ENCODE measurements around the gene ERGIC3. TPM values are rescaled to one million over a fixed set of nuclear protein-coding genes. Genes with fewer than 3 reads are reported as not detected.

The ERGIC3 gene
- total RNA-seq, 1 donor from 2014 or later = 233 TPM

DNA sequence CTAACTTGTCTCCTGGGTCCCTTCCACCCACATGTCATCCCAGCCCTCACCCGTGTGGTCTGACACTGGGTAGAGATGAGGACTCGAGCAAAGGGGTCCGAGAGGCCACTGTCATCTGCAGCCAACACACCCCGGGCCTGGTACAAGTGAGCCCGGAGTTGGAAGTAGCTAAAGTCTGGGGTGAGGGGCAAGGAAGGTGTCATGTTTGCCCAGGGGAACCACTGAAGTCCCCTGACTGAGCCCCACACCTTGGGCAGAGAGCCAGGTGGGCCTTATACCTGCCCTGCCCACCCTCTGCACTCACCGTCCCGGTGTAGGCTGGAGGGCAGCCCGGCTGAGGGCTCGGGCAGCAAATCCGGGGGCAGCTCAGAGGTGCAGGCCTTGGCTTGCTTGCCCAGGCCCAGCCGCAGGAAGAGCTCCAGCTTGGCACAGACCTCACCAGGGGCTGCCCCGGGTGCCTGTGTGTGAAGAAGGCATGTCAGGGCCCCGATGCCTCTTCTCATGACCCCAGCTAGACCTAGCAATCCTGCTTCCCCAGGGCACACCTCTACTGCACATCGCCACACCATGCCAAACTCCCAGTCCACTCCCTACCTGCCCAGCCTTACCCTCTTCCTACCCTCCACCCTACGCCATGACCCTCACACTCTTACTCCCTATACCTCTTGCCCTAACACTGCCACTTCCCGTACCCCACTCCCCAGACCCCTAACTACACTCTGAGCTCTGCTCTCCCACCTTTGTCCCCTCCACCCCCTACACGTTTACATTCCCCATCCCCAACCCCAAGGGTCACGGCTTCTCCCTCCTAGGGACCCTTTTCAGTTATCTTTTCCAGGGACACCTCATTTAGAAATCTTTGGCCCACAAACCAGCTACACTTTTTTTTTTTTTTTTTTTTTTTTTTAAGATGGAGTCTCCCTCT, 42.0 kb downstream of the ERGIC3 start:
- H3K9me3 Mint-ChIP-seq (ENCODE audit: unreplicated experiment) = peaks cover 3% of the 10 kb centered on the region
- no peak for DNase-seq
- peaks cover 5% of the 10 kb centered on the region for H3K27me3 Mint-ChIP-seq (ENCODE audit: unreplicated experiment)
- H3K4me3 Mint-ChIP-seq (ENCODE audit: unreplicated experiment) = no peak overlapping the region
- no peak overlapping the region for H3K27ac Mint-ChIP-seq (ENCODE audit: unreplicated experiment)
- TF ChIP-seq, protein P1, sequence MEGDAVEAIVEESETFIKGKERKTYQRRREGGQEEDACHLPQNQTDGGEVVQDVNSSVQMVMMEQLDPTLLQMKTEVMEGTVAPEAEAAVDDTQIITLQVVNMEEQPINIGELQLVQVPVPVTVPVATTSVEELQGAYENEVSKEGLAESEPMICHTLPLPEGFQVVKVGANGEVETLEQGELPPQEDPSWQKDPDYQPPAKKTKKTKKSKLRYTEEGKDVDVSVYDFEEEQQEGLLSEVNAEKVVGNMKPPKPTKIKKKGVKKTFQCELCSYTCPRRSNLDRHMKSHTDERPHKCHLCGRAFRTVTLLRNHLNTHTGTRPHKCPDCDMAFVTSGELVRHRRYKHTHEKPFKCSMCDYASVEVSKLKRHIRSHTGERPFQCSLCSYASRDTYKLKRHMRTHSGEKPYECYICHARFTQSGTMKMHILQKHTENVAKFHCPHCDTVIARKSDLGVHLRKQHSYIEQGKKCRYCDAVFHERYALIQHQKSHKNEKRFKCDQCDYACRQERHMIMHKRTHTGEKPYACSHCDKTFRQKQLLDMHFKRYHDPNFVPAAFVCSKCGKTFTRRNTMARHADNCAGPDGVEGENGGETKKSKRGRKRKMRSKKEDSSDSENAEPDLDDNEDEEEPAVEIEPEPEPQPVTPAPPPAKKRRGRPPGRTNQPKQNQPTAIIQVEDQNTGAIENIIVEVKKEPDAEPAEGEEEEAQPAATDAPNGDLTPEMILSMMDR (IDR thresholded peaks at IDR 0.05; ENCODE audit: partially characterized antibody, unreplicated experiment) = no peak
- no peaks in the 10 kb centered on the region for H3K36me3 Mint-ChIP-seq (ENCODE audit: unreplicated experiment)
- no peaks in the 10 kb centered on the region for H3K4me1 Mint-ChIP-seq (ENCODE audit: low read depth, unreplicated experiment)

GRCh38 chr20:35586751-35587425, 45.0 kb downstream of the ERGIC3 start:
- H3K27me3 Mint-ChIP-seq (ENCODE audit: unreplicated experiment) = peaks cover 5% of the 10 kb centered on the region
- no peak overlapping the region for H3K4me3 Mint-ChIP-seq (ENCODE audit: unreplicated experiment)
- H3K9me3 Mint-ChIP-seq (ENCODE audit: unreplicated experiment) = peaks cover 3% of the 10 kb centered on the region
- H3K27ac Mint-ChIP-seq (ENCODE audit: unreplicated experiment) = no peak overlapping the region
- H3K4me1 Mint-ChIP-seq (ENCODE audit: low read depth, unreplicated experiment) = no peaks in the 10 kb centered on the region
- DNase-seq = no peak
- TF ChIP-seq, protein P1 (IDR thresholded peaks at IDR 0.05; ENCODE audit: partially characterized antibody, unreplicated experiment) = no peak
- no peaks in the 10 kb centered on the region for H3K36me3 Mint-ChIP-seq (ENCODE audit: unreplicated experiment)

DNA sequence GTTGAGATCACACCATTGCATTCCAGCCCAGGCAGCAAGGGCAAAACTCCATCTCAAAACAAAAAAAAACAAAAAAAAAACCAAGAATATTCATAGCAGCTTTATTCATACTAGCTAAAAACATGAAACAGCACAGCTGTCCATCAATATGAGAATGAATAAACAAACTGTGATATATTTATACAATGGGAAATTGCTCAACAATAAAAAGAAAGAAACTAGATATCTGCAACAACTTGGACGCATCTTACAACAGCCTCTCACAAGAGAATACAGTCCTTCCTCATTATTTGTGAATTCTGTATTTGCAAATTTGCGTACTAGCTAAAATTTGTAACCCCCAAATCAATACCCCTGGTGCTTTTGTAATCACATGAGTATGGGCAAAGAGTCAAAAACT, 45.6 kb downstream of the ERGIC3 start:
- H3K4me1 Mint-ChIP-seq (ENCODE audit: low read depth, unreplicated experiment) = no peaks in the 10 kb centered on the region
- peaks cover 5% of the 10 kb centered on the region for H3K27me3 Mint-ChIP-seq (ENCODE audit: unreplicated experiment)
- H3K27ac Mint-ChIP-seq (ENCODE audit: unreplicated experiment) = no peak overlapping the region
- peaks cover under 1% of the 10 kb centered on the region for H3K9me3 Mint-ChIP-seq (ENCODE audit: unreplicated experiment)
- H3K36me3 Mint-ChIP-seq (ENCODE audit: unreplicated experiment) = no peaks in the 10 kb centered on the region
- TF ChIP-seq, protein P1 (IDR thresholded peaks at IDR 0.05; ENCODE audit: partially characterized antibody, unreplicated experiment) = no peak
- H3K4me3 Mint-ChIP-seq (ENCODE audit: unreplicated experiment) = no peak overlapping the region
- DNase-seq = no peak

- Mint-ChIP-seq H3K4me3 (ENCODE audit: unreplicated experiment) (no peak overlapping the region), H3K27me3 (ENCODE audit: unreplicated experiment) (peaks cover 5% of the 10 kb centered on the region), H3K27ac (ENCODE audit: unreplicated experiment) (no peak overlapping the region), H3K9me3 (ENCODE audit: unreplicated experiment) (no peaks in the 10 kb centered on the region), H3K36me3 (ENCODE audit: unreplicated experiment) (no peaks in the 10 kb centered on the region), H3K4me1 (ENCODE audit: low read depth, unreplicated experiment) (no peaks in the 10 kb centered on the region)
- TF ChIP-seq, protein P1 (IDR thresholded peaks at IDR 0.05; ENCODE audit: partially characterized antibody, unreplicated experiment) = no peak
- no peak for DNase-seq
Observed at GRCh38 chr20:35588397-35588796, 46.5 kb downstream of the ERGIC3 start.
